C4-2B (cell line): Measurements from ENCODE around the gene MAP4.
"Not testable (repeated sequence)": the region's sequence is repeated elsewhere in the genome, so short reads cannot be mapped to it uniquely, and the experiment has no call there.

Experiments
- CTCF ChIP-seq: fragments of 450-650 bp; conservative IDR thresholded peaks from 2 replicates; pipeline ENCODE4 v1.5.1; 2017; ENCODE audit warnings: mild to moderate bottlenecking
- ZFX ChIP-seq: fragments of 450-650 bp; IDR thresholded peaks from 2 replicates; pipeline ENCODE4 v1.6.1; 2017

- TF ChIP-seq CTCF, ZFX: not testable (repeated sequence)
Measured at GRCh38 chr3:48007361-48007760, 8.9 kb downstream of the MAP4 start.
